HG03354 (cell line): ENCODE results near the gene TKT.

Source experiments
- ATAC-seq: cut with Tn5 transposase; IDR thresholded peaks from one replicate; pipeline ENCODE4 v1.9.1; 2021; ENCODE audit warnings: mild to moderate bottlenecking; ENCODE audit not compliant: unreplicated experiment, poor library complexity, severe bottlenecking

Gene TKT

DNA sequence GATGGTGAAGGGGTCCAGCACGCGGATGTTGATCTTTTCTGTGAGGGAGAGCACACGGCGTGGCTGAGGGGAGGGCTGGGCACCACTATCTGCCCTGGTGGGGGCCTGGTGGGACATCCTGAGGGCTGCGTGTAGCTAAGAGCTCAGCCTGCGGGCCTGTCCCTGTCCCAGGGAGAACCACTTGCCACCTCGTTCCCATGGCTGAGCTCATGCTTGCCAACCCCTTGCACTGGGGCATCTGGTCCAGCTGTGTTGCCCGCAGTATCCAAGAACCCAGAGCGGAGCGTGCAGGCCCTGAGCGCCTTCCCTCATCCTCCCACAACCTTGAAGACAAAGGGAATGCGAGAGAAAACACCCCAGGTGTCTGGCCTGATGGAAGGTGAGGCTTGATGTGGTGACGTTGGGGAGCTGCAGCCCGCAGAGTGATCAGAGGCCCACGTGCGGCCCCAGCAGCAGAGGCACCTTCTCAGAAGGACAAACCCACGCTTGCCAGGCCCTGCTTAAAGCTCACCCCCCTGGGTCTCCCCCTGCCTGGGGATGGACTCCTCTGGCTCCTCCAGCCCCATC, 28.9 kb downstream of the TKT start:
- ATAC-seq: no peak

DNA sequence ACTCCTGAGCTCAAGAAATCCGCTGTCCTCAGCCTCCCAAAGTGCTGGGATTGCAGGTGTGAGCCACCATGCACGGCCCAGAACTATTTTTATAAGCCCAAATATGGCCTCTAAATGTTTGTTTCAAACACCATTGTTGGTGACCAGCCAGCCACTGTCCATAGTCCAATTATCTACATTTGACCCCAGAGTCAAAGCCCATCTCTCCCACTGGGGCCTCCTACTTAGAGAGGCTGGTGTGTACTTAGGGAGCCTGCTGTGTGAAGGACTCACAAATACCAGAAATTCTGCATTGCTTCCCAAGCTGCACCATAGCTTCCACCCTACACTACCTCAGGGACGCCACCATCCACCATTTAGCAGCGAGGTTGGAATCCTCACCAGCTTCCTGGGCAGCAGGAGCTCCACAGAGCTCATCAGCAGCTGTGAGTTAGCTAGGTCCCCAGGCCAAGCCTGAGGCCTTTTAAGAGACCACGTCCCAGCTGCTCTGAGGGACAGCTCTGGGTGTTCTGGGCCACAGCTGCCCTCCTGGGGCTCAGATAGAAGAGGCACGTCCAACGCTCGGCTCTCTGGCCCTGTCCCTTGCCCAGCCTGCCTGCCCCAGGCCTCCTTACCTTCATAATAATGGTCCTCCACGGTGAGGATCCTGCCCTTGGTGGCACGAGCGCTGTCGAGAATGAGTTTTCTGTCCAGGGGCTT, 29.5 kb downstream of the TKT start:
- ATAC-seq: no peak

DNA sequence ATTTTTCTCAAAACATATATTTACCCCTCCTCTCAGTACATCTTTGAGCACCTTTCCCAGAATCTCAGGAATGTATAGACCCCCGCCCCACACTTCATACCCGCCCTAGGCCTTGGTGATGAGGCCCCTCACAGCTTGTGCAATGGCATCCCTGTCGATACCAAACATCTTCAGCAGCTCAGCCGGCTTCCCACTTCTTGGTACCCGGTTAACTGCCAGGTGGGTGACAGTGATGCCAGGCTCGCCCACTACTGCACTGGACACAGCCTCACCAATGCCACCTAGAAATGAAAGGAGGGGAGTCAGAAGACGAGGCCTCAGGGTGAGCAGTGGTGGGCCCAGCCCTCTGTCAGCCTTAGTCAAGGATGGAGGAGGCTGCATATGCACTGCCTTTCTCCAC, 30.2 kb downstream of the TKT start:
- no peak for ATAC-seq

DNA sequence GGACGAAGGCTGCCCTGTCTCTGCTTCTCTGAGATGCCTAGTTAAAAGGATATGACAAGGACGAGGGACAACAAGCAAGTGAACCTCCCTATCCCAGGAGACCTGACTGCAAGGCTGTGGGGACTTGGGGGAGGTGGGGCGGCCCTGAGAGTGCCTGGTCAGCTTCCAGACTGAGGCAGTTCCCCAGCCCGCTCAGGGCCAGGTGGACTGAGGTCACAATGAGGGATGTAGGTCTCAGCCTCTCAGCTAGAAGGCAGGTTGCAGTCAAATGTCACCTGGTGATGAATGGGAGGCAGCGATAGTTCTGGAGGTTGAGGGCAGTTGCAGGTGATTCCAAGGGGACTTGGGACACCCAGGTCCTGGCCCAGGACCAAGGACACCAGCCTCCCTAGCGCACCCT, 30.6 kb downstream of the TKT start:
- no peak for ATAC-seq

DNA sequence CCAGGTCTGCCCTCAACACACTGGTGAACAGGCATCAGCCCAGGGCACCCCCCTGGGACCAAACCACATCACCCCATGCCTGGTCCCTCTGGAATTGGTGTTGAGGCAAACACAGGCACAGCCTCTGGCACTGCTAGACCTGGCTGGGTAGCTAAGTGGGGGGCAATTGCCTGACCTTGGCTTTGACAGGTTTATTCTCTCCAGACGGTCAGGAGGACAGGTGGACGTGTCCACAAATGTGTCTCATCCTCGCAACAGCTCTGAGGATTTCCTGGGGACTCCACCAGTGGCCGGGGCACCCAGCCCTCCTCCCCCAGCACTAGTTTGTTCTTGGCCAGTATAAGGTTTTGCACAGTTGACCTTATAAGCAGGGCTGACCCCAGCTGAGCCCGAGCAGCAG, 31.3 kb downstream of the TKT start:
- no peak for ATAC-seq

DNA sequence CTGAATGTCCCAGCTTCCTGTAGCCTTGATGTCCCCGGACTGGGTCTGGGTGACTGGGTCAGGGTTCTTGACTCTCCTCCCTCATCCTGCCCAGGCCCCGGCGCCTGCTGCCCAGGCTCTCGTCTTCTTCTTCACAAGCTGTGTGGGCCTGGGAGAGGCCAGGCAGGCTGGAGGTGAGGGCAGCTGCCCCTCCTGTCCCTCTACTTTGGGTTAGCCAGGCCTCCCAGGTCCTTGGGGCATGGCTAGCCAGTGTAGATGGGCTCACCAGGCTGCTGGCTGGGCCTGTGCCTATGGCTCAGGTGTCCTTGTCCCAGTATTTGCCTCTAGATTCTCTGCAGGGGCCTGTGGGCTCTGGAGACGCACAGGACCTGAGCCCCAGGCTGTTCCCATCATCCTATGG, 31.8 kb downstream of the TKT start:
- no peak for ATAC-seq

DNA sequence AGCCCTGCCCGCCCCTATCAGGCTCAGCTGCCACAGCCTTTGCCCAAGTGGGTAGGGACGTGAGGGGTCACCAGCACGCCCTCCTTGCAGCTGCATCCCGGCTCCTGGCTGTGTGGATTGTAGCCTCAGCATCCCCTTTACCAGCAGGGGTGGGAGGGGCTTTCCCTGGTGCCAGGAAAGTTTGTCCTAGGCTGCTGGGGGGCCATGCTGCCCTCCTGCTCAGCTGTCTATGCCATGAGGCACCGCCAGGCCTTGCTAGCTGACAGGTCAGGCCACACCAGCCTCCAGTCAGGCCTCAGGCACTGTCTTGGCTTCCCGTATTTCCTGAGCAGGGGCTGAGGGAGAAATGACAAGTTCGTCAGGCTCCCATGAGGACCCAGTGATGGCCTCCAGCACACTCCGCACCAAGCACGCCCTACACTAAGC, 32.3 kb downstream of the TKT start:
- ATAC-seq: no peak

DNA sequence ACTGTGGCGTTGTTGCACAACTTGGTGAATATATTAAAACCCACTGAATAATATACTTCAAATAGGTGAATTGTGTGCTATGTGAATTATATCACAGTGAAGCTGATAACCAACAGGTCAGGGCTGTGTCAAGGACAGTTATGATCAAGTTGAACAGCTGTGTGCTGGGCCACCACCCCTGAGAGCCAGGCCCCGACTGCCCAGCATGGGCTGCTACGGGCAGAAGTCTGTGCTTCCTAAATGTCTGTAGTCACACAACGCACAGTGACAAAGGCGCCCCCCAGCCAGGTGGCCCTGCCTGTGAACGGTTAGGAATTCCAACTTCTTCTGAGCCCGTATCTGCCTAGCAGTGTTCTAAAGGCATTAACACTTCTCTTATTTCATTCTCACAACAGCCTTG, 32.8 kb downstream of the TKT start:
- no peak for ATAC-seq

DNA sequence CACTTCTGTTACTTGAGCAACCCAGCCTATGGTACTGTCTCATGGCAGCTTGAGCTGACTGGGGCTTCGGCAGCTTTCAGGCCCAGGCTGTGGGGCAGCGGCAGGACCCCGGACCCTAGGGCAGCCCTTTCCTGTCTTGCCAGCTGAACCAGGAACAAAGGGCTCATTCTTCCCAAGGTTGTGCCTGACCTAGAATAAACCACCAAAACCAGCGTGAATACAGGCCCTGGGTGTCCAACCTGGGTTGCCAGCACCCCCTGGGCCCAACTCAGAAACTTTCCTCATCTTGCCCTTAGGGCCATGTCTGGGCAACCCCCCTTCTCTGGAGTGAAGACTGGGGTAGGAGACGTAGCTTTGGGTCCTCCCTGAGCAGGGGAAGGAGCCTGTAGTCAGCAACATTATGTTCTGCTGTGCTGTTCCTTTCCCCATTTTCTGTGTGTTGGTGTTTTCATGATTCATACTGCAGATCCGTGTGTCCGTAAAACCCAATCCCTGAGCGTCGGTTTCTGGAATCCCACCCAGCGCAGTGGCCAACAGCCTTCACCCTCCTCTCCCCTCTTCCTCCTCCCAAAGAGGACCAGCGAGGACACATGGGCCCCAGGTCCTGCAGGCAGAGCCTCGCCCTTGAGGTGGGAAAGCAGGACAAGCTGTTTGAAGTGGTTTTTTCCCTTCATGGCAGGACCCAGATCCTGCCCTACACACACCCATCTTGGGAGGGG, 33.5 kb downstream of the TKT start:
- no peak for ATAC-seq

DNA sequence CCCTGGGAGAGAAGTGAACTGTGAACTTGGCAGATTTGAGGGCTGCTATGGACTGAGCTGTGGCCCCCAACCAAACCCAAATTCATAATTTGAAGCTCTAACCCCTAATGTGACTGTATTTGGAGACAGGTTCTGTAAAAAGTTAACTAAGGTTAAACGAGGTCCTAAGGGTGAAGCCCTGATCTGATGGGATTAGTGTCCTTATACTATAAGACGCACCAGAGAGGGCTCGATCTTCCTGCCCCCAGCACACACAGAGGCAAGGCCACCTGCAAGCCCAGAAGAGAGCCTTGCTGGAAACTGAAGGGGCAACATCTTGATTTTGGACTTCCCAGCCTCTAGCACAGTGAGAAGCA, 34.0 kb downstream of the TKT start:
- ATAC-seq: no peak

DNA sequence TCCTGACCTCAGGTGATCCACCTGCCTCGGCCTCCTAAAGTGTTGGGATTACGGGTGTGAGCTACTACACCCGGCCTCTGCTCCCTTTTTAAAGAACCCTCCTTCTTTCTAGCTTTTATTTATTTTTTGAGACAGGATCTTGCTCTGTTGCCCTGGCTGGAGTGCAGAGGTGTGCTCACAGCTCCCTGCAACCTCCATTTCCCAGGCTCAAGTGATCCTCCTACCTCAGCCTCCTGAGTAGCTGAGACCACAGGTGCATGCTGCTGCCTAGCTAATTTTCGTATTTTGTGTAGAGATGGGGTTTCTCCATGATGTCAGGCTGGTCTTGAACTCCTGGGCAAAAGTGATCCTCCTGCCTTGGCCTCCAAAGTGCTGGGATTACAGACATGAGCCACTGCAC, 34.5 kb downstream of the TKT start:
- no peak for ATAC-seq

DNA sequence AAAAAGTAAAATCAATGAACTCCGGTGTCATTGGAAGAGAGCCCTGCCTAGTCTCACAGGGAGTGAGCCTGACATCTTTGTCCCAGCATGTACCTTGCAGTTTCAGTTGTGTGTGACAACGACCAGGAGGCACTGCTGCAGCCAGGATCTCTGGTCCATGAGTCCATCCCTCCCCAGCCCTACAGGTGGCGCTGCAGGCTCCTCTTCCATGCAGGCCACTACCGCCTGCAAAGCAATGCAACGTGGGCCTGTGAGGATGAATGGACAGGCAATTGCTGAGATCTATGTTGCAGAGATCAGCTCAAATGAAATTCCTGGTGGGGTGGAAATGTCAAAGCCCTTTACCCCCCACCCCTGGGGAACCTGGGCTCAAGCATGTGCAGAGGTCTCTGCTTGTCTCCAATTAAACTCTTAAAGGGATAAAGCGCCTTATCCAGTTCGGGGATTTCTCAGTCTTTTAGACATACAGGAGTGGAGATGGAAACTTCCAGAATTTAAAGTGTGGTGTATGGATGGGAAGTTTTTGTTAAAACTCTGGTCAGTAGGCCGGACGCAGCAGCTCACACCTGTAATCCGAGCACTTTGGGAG, 35.8 kb downstream of the TKT start:
- ATAC-seq: peak; percentile 85

DNA sequence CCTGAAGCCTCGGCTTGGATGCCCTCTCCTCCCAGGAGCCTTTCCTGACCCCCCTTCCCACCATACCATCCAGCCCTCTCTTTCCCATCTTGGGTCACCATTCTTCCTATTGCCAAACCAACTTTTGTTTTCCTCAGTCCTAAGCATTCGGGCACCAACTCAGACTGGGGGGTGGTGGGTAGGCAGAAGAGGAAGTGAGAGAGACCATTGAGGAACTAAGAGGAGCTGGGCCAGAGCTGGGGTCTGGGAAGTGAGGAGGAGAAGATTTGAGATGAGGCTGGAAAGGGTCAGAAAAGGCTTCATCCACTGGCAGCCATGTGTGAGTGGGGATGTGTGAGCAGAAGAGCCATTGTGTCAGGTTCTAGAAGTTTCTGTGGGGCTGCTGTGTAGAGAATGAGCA, 37.7 kb downstream of the TKT start:
- no peak for ATAC-seq

DNA sequence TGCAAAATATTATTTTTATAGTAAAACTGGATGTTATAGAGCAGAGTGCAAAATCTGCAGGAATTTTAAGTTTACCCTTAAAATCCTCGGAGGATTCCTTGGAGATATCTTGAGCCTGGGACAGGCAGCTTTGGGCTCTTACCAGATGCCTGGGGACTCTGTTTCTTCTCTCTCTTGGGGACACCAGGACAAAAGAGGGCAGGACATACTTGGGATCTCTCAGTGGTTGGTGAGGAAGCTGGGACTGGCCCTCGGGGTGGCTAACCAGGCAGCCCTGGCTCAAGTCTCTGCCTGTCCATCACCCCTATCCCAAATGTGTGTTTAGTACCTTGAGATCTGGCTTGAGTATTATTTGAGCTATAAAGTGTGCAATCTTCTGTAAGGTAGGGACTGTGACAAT, 38.6 kb downstream of the TKT start:
- ATAC-seq: no peak

DNA sequence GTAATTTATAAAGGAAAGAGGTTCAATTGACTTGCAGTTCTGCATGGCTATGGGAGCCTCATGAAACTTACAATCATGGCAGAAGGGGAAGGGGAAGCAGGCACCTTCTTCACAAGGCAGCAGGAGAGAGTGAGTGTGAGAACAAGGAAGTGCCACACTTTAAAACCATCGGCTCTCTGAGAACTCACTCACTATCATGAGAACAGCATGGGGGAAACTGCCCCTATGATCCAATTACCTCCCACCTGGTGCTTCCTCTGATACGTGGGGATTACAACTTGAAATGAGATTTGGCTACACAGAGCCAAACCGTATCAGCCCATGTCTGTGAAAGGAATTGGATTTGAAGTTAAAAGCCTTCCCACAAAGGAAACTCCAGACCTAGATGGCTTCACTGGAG, 39.1 kb downstream of the TKT start:
- no peak for ATAC-seq

DNA sequence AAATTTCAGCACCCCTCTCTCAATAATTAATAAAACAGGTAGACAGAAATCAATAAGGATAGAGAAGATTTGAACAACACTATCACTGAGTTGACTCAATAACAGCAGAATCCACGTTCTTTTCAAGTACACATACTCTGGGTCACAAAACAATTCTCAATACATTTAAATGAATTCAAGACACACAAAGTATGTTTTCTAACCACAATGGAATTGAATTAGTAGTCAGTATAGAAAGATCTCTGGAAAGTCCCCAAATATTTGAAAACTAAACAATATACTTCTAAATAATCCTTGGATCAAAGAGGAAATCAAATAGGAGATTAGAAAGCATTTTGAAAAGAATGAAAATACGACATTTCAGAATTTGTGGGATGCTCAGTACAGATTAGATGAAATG, 40.0 kb downstream of the TKT start:
- ATAC-seq: no peak

DNA sequence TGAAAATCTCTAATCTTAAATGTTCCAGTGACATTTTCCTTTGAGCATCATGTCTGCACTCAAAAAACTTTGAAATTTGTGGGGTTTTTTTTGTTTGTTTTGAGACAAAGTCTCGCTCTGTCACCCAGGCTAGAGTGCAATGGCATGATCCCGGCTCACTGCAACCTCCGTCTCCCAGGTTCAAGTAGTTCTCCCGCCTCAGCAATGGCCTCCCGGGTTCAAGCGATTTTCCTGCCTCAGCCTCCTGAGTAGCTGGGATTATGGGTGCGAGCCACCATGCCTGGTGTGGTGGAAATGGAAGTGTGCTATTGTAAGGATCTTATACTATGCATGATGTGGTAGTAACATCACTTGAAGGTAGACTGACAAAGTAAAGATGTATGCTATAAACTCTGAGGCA, 42.5 kb downstream of the TKT start:
- ATAC-seq: no peak

DNA sequence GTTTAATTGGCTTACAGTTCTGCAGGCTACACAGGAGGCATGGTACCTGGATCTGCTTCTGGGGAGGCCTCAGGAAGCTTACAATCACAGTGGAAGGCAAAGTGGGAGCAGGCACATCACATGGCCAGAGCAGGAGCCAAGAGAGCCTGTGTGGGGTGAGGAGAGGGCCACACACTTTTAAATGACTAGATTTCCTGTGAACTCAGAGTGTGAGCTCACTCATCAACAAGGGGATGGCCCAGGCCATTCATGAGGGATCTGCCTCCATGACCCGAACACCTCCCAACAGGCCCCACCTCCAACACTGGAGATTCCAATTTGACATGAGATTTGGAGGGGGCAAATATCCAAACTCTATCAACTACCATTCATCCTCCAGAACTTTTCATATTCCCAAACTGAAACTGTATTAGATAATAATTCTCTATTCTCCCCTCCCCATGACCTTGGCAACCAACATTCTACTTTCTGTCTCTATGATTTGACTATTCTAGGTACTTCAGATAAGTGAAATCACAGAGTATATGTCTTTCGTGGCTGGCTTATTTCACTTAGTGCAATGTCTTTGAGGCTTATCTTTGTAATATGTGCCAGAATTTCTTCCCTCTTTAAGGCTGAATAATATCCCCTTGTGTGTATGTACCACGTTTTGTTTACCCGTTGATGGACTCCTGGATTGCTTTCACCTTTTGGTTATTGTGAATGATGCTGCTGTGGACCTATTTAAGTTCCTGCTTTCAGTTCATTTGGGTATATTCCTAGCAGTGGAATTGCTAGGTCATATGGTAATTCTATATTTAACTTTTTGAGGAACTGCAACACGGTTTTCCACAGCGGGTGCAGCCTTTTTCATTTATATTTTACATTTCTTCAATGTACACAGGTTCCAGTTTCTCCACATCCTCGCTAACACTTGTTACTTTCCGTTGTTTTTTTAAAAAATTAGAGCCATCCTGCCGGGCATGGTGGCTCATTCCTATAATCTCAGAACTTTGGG, 43.8 kb downstream of the TKT start:
- ATAC-seq: no peak

DNA sequence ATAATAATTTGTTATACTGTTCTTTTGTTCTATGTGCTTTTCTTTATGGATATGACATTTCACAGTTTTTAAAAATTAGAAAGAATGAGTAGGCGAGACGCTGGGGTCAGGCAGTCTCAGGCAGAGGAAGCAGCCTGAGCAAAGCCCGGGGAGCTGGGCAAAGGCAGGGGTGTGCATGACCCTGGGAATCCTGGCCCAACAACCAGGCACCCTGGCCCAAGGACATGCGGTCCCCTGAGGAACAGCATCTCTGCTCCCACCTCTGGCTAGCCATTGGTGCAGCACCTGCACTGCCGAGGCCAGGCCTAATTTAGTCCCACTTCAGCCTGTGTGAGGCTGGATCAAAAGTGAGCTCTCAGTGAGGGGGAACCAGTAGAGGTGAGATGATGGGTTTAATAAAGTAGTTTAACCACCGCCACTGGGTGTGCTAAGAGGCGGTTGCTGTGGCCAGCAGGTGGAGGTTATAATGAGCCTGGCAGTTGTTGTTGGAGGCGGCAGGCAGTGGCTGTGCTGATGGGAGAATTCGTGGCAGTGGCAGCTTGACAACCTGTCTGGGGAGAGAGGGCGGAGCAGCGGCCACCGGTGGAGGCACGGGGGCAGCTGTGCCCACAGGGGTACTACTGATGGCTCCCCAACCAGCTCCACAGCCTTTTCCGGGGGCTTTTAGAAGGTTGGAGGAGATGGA, 53.3 kb downstream of the TKT start:
- no peak for ATAC-seq
